GM13977 (cell line): ENCODE results near the gene RAD51B.

ENCODE experiments used
- DNase-seq: peaks from one replicate; pipeline ENCODE4 v3.0.0; 2012; ENCODE audit warnings: low spot score
- in situ Hi-C: fragments of 300-500 bp; cut with MboI; formaldehyde crosslinking; loops from one replicate; pipeline ENCODE4 v1.12.0; 2022; ENCODE audit warnings: low sequenced_read_pairs, low pct_unique_long_range_greater_than_20kb, mixed read lengths, inconsistent platforms; ENCODE audit not compliant: unreplicated experiment
- TF ChIP-seq, protein P1 (sequence below): IDR thresholded peaks from 2 replicates; pipeline ENCODE4 v1.5.1; 2012; ENCODE audit warnings: mild to moderate bottlenecking, control low read depth; ENCODE audit not compliant: insufficient read depth; ENCODE audit errors: extremely low read depth, missing control alignments

RAD51B gene

DNA sequence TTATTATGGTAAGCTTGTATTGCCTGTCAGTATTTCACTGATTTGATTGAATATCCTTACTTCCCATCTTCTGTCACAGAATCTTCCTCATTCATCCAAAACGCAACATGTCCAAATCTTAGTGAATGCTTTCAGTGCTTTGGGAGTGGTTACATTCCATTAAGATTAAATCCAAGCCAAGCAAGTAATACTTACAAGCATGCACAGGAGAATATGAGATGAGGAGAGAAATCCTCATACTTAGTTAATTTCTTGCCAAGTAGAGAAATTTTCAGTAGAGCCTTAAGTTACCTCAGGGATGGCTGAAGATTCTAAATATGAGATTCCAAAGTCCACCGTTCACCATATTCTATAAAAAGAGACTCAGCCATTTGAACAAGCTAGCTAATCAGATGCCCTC, 316.0 kb downstream of the RAD51B start:
- in situ Hi-C loops: no loop called here
- TF ChIP-seq, protein P1, sequence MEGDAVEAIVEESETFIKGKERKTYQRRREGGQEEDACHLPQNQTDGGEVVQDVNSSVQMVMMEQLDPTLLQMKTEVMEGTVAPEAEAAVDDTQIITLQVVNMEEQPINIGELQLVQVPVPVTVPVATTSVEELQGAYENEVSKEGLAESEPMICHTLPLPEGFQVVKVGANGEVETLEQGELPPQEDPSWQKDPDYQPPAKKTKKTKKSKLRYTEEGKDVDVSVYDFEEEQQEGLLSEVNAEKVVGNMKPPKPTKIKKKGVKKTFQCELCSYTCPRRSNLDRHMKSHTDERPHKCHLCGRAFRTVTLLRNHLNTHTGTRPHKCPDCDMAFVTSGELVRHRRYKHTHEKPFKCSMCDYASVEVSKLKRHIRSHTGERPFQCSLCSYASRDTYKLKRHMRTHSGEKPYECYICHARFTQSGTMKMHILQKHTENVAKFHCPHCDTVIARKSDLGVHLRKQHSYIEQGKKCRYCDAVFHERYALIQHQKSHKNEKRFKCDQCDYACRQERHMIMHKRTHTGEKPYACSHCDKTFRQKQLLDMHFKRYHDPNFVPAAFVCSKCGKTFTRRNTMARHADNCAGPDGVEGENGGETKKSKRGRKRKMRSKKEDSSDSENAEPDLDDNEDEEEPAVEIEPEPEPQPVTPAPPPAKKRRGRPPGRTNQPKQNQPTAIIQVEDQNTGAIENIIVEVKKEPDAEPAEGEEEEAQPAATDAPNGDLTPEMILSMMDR: no peak
- no peak for DNase-seq

DNA sequence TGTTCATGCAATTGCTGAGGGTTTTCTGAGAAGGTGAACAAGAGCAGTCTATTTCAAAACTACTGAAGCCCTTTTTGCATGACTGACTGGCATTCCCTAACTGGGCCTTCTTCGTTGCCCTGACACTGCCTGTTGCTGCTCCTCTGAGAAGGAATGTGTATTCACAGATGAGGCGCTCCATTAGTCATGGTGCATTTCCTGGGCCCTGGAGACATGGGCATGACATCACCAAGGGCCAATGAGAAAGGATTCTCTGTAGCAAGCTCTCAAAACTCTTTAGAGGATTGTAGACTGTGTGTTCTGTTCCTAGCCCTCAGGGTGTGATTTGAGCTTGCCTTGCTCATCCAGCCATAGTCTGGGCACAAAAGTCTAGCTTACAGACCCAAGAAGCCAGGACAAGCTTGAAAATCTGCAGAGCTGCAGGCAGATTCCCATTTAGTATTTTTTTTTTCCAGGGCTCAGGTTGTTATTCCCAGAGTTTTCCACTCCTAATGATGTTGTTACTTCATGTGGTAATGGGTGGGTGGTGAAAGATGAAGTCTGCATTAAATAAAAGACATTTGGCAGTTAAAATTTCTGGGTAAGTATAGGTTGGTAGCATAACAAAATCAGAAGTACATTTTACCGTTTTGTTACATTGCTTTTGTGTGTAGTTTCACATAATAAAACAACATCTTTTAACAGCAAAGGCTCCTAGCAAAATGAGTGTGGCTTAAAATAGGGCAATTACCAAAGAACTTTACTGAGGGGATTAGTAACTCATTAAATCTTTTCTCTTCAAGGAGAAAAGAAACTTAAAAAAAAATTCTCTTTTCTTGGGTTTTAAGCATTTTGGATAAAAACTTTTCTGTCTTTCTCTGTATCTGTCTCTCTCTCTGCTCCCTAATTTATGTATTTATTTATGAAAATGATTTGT, 318.4 kb downstream of the RAD51B start:
- in situ Hi-C loops: no loop called here
- TF ChIP-seq, protein P1: no peak
- peak; percentile 7 for DNase-seq

DNA sequence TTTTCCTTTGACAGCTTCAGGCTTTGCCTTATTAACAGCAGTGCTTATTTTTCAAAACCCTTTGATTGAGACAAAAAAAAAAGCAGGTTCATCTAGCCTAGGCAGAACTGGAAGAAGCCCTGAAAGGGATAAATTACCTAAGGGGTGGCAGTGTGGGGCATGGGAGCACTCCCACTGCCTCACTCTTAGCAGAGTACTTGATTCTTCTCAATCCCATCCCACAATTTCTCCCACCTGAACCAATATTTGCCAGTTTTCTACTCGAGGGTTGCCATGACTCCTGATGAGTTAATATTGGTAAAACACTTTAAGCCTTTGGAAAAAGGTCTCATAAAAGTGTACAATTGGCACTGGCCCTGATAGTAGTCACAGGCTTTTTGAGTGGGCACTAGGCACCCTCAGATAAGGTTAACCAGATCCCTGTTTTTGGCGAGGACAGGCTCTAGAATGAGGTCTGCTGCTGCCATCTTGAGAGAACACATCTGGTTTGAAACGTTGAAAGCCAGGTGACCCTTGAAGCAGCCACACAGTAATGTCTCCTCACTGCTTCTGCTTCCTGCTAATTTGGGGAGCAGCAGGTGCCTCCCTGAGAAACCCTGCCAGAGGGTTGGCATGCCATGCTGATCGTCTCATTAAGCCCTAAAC, 320.0 kb downstream of the RAD51B start:
- TF ChIP-seq, protein P1: no peak
- no peak for DNase-seq
- in situ Hi-C loops: no loop called here

DNA sequence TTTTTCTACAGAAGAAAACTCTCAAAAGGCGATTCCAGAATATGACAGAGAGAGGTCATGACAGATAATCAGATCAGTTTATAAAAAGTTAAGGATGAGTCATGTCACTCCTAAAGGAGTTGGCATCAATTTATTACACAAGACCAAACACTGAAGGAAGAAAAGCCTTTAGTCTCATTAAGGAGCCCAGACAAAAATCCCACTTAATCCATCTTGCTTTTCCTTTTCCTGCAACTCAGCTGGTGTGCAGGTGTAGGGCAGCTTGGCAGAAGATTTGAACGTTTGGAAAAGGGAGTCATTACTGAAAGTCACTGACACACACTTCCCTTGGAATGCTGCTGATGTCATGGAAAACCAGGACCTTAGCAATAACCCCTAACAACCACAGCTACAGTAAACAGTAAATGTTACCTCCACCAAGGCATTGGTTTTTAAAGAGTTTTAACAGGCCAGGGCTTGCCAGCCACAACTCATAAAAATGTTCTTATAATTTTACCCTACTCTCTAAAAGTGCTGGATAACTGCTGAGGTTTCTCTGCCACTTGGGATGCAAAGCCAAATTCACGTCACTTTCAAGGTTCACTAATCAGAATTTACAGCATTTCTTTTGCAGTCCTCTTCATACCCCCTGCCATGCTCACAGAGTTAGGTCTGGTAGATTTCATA, 320.6 kb downstream of the RAD51B start:
- DNase-seq: no peak
- in situ Hi-C loops: no loop called here
- TF ChIP-seq, protein P1: no peak

DNA sequence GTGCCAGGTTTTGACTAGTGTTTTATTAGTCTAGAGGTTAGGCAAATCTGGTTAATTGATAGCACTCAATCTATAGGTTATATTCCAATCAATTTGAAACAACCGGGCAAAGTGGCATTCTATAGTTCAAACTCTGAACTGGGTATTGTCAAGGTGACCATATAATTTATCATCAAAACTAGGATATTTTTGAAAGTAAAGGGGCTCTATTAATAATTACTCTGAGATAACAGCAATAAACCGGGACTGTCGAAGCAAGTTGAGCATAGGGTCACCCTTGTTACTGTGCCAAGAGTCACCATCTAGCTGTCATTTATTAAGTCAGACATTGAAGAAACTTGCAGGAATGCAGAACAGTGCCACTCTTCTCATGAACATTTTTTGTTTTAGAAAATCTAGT, 321.2 kb downstream of the RAD51B start:
- no peak for DNase-seq
- TF ChIP-seq, protein P1: no peak
- in situ Hi-C loops: no loop called here

DNA sequence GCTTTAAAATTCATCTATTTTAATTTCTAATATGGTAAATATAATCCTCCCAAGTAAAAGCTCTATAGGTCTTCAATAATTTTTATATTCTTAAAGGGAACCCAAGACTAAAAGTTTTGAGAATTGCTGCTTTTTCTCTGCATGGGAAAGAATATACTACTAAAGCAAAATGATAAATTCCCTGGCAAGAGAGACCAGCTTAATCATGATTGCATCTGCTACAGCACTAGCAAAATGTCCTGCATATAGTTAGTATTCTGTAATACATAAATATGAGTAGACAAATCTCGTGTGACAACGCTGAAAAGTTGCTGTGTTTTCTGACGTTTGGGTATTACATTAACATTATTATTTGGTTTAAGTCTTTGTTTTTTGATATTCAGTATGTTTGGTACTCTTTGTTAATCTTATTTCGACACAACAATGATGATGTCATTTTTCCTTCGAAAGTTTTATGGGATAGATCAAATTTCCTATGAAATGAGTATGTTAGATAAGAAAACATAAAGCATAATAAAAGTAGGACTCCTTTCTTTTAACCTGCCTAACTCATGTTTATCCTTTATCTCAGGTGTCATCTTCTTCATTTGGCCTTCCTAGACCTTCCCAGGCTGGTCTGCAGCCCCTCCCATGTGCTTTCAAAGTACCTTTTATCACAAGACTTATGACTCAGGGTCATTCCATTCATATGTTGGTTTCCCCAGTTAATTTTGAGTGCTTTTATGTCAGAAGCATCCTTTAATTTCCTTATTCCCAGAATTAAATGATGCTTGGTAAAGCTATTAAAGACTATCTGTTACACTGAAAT, 321.9 kb downstream of the RAD51B start:
- no peak for DNase-seq
- TF ChIP-seq, protein P1: no peak

More for the DNA sequence above, 321.9 kb downstream of the RAD51B start:
- in situ Hi-C loops: no loop called here
